RCC 7860 (cell line): ENCODE data around the gene HDGFL1.

Source experiments
- DNase-seq: peaks from one replicate; pipeline ENCODE4 v3.0.0-alpha.2; 2015; ENCODE audit warnings: low spot score
- FAIRE-seq: peaks from 2 replicates; lab custom pipeline; 2012; peaks lifted over from hg19 to GRCh38; lab: Jason Lieb, UNC

HDGFL1 gene

DNA sequence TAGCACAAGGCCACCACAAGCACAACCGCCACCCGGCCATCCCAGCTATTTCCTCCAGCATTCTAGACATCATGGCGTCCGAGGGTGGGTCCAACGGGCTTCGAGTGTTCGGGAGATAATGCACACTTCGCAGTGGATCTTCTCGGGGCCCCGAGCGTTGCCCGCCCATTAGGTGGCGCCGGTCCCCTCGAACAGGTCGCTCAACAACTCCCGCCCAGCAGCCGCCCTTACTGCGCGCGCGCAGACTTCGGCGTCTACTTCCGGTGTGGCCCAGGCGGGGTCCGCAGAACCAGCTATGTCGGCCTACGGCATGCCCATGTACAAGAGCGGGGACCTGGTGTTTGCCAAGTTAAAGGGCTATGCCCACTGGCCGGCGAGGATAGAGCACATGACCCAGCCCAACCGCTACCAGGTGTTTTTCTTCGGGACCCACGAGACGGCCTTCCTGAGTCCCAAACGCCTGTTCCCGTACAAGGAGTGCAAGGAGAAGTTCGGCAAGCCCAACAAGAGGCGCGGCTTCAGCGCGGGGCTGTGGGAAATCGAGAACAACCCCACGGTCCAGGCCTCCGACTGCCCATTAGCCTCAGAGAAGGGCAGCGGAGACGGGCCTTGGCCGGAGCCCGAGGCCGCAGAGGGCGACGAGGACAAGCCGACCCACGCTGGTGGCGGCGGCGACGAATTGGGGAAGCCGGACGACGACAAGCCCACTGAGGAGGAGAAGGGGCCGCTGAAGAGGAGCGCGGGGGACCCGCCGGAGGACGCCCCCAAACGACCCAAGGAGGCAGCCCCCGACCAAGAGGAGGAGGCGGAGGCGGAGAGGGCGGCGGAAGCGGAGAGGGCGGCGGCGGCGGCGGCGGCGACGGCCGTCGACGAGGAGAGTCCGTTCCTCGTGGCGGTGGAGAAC is at the start of gene HDGFL1:
Gene HDGFL1, plus strand, starts transcription at position 286 of the 904 bp plus-strand sequence. Its CDS starts 10 bp downstream, at position 296.
- DNase-seq (no peak), FAIRE-seq (no peak)

DNA sequence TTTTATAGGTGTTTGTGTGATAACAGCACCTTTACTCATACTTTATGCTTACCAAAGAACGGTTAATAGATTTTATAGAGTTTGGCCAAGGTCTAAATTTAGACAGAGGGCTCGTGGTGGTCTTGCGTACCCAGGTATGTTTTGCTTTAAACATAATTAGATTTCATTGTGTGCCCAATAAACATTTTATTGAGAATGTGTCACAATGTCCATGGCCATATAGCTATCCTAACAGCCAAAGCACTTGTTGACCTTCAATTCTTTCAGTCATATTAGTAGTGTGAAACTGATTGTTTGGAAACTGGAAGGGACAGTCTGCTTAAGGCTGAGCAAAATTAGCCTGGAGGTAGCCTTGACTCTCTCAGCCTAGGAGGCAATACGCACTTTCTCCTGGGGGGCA is 48.3 kb upstream of the HDGFL1 start:
- DNase-seq: no peak
- FAIRE-seq: no peak

DNA sequence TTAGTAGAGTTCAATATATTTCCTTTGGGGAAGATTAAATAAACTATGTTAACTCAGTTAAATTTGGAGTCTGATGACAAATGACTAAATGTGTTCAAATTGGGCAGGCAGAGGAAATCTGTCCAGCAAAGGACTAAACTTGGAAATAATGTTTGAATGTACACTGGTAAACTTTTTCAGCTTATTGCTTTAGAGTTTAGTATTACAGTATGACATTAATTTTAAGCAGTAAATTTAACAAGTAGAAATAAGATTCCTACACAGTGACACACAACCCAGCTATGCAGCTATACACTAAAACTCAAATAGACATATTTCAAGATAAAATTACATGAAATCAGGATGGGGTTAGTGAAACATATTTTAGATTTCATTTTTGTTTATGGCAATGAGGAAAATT is 42.6 kb upstream of the HDGFL1 start:
- no peak for FAIRE-seq
- DNase-seq: no peak

DNA sequence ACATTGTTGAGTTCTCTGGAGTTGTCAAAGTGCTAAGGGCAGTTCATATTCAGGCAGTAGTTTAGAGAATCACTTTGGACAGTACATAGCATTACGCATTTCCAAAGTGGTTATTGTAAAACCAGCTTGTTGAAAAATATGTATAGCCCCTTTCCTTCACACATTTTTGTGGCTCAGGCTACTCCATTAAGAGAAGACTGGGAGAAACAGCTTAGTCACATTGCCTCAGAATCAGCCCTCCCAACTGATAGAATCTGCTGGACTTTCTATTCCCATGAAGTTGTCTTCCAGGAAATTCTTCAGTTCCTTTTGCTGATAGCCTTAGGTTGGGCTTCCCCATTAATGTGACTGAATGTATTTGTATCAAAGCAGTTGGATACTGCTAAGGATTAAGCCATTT is 39.5 kb upstream of the HDGFL1 start:
- DNase-seq (no peak), FAIRE-seq (no peak)

DNA sequence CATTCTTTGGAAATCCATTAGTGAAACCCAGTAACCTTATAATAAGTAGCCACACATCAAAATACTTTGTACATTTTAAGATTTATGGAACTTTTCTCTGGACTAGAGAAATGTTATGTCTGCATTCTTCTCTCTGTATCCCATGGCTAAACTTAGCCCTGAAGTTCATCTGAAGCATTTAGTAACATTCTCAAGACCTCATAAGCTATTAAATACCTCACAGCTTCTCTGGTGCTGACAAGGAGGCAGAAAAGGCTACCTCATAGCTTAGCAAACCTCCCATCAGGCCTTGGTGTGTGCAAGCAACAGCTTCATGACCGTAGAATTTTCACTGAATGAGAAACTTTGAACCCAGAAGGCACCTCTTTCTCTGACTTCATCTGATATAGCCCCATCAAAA is 38.9 kb upstream of the HDGFL1 start:
- DNase-seq (no peak), FAIRE-seq (no peak)

DNA sequence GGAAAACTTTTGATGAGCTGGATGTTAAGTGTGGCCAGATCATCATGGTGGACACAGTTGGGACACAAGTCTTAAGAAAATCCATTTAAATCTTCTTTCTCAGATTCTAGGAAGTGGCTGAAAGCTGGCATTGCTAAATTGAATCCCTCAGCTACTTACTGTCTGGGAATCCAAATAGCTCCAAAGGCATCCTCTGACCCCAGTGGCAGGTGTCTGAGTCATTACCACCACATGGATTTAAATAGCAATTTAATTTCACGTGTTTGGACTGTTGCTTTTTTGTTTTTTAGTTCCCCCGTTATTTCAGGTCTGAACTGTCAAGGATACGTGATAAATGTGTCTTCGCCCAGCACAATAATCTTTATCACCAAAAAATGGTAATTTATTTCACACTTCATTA is 33.2 kb upstream of the HDGFL1 start:
- FAIRE-seq: no peak
- no peak for DNase-seq

DNA sequence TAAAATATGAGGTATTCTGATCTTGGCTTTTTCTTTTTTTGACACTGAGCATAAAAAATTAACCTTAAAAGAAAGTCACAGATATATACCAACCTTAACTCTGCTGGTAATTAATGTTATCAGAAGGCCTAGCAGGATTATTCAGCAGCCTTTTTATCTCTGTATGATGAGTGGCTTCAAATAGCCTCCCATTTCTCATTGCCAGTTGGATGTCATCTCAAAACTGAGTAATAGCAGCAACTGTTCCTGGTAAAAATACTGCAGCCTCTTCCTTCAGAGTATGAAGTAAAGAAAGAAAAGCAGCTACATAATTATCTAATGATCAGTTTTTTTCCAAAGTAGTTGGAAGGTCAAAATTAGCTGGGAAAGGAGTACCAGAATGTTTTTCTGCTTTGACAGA is 24.9 kb upstream of the HDGFL1 start:
- FAIRE-seq (no peak), DNase-seq (no peak)

DNA sequence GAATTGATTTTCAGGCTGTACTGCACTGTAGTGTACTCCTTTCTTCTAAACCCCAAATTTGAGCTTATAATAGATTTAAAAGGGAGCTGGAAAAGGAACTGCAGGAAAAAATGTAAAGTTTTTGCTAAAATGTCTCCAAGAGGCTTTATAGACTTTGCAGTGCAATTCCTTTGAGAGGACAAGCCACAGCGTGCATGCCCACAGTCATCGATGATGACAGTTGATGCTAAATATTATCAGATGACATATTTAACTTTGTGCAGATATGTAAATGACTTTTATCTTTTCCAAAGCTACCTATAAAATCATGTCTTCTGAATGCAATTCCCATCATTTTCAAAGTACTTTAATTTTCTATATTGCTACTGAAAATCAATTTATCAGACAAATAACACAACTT is 24.3 kb upstream of the HDGFL1 start:
- FAIRE-seq (no peak), DNase-seq (no peak)

DNA sequence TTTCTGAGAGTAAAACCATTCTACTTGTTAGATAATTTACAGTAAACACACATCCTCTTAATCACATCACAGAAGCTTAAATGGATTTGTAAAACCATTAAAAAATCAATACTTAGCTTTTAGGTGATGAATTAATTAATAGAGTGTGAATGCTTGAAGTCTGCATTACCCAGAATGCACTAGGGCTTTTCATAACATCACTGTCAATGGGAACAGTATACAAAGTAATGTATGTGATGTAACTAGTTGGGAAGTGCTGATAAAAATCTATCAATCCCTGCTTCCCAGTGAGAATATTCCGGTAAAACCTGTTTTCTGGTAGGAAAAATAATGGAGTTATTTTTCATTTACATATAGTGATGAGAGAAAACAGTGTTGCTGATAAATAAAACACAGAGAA is 23.1 kb upstream of the HDGFL1 start:
- DNase-seq (no peak), FAIRE-seq (no peak)

DNA sequence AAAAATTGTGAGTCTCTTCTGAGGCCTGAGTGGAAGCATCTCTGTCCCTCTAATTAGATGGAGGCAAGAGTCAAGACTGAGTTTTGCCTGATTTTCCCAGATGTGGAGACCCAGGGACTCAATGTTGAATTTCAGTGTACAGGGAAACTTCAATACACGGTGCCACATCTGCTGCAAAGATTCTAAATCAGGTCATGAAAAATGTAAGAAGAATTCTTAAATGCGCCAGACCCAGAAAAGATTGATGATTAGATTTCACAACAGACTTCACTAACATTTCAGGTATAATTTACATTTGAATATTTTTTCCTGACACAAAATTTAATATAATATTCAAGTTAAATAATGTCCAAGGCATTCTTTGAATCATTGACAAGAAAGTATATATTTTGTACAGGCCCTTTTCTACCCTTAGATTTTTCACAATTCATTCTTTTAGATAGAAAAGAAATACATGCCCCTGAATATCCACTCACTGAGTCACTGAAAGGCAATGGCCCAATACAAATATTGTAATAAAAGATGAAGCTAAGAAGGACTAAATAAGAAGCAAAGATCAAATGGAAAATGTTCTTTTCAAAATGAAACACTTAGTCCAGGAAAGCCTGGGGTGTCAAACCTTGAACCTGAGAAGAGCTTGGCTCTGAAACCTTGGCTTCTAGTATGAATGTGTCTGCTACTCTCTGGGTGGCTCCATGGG is 18.2 kb upstream of the HDGFL1 start:
- DNase-seq: no peak
- FAIRE-seq: no peak

DNA sequence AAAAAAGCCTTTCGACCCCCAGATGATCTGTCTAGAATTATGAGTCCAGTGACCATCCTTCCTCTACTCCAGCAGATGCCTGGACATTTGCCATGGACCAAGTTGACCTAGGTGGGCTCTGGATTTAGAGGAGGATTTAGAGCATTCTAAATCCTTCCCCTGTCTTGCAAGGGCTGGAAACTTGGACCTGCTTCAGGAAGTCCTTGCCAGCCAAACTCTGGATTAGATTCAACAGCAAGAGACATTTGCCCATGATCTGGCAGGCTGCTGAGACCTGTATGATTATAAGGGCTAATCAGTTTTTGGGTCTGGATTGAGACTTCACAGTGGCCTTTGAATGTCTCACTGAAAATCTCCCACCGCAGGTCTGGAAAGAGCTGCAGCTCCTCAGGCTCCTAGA is 13.1 kb upstream of the HDGFL1 start:
- DNase-seq: no peak

DNA sequence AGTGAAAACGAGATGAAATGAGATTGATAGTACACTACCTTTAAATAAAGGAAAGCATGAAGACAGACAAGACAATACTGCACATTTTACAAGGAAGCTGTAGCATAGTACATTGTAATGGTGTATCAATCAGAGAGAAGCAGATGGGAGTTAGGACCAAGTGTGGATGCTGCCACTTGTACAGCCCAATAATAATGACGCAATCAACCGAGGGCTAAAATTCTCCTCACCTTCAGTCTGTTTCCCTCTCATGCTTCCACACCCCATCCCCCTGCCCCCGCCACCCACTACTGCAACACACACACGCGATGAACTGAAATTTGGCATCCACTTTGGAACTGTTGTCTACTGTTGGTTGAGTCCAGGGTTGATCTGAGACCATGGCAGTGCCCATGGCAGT is 12.4 kb upstream of the HDGFL1 start:
- FAIRE-seq (no peak), DNase-seq (no peak)

More for the DNA sequence above, 13.1 kb upstream of the HDGFL1 start:
- FAIRE-seq: no peak

DNA sequence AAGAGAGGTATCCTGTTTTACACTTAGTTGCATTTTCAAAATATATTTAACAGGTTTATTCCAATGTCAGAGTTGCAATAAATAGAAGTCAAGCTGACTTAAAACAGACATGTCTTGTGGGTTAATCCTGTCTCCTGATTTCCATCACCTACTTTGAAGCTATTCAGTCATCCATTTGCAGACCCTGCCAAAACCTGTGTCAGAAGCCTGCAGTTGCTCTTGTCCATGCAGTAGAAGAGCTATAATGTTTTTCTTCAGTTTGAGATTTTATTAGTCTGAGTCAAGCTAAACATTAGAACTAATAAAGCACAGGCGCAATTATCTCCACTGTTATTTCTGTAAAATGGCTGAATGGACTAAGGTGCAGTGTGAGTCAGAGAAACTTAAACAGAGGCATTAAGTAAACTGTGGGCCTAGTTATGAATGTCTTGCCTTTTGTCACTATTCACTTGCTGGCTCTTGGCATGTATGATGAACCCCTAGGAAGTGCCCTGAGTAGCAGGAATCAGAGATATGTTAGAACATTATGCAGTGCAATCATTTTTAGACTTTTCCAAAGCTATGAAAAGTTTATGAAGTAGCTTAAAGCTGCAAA is 11.0 kb upstream of the HDGFL1 start:
- FAIRE-seq: no peak
- no peak for DNase-seq

DNA sequence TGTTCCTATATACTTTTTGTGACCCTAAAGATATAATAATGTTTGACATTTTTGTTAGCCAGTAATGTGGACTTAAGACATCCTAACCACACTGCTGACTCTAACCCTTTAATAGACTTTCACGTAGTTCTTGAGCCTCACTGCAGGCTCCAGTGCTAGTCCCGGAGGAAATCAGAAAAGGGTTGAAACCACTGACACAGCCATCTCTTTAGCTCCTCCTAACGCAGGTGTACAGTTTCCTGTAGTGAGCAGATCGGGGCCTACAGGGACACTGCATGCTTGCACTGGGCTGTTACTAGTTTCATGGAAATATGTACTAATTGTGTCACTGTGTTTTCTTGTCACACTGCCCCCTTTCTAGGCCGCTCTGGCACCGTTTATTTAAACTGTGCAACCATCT is 512 bp upstream of the HDGFL1 start:
- no peak for FAIRE-seq
- DNase-seq: no peak

DNA sequence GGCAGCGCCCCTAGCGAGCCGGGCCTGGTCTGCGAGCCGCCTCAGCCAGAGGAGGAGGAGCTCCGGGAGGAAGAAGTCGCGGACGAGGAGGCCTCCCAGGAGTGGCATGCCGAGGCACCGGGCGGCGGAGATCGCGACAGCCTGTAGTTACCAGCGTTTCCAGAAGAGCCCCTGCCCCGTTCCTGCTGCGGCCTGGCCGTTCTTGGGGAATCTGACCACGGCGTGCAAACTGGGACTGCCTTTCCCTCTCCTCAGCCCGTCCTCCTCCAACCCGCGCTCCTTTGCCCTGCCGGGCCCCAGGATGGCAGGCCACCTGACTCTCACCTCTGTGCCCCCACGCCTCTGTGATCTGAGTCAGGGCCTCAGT is 802 bp downstream of the HDGFL1 start:
- no peak for DNase-seq
- FAIRE-seq: no peak

DNA sequence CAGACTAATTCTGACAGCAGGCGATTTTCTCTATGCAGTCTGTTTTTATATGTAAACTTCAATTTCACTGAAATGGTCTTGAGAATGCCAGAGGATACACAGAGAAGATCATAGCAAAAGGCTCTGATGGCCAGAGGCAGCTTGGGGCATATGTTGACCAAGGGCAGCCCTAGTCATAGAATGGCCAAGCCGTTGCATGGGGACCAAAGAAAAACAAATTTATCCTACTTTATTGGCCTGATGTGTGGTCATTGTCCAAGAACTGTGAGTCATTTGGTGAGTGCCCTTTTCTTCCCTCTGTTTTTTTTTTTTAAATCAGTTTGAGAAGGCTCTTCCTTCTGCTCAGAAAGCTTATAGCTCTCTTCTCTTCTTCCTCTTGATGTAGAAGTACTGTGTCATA is 5.8 kb downstream of the HDGFL1 start:
- FAIRE-seq (no peak), DNase-seq (peak; percentile 20)

DNA sequence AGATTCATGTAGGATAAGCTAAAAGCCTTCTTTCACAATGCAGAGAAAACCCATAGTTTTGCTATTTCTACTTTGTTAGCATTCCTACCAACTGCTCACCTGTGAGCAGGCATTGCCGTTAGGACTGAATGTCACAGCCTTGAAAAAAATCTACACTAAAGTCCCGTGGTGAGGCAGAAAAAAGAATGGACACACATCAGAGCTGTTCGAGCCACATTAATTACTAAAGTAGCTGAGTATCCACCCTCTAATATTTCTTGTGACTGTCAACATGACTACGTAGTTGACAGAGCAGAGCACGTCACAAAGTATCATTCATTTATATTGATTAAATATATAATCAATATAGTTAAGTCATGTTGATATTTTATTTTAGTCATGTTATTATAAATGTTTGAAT is 10.1 kb downstream of the HDGFL1 start:
- FAIRE-seq: no peak
- DNase-seq: no peak

DNA sequence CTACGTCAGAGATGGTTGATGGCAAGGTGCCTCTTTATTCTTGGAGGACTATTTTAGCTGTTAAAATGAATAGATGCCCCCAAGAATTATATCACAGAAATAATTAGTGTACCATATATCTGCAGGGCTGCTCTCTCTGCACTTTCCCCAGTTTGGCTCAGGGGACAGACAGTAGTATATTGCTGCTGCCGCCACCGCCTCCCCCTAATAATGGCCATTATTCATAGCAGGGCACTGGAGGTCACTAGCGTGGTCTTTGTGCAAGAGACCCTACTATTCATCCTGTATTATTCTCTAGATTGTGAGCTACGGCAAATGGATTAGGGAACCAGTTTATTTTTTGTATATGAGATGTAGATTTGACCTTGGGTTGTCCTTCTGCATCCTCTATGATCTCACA is 11.0 kb downstream of the HDGFL1 start:
- no peak for DNase-seq
- FAIRE-seq: no peak

DNA sequence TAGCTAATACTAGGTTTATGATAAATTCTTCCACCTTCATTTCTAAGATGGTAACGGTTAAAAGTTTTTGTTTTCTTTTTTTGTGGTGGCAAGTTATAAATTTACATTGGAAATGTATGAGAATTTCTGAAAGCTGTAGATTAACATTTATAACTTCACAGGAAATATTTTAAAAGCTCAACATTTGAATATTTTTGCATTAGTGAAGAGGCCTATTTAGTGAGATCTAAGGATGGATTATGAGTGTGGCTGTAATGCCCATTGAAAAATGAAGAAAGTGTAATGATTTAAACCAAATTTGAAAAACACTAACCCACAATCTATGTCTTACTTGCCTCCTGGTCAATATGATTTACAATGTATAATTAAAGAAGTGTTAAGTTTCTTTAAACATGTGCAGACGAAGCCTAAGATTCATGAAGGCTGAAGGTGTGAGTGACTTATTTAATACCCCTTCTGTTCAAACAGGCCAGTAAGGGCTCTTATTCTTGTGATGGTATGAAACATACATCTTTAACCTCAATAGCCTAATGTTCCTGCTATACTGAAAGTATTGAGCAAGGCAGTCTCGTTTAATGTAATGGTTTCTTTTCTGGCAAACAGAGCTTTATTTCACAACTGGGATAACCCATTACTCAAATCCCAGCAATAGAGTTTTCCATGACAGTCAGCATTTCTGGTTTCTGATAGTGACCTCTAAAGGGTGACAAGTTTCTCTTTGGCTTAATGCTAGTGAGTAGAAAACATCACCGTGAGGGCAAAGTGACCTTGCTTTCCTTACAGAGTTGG is 13.2 kb downstream of the HDGFL1 start:
- DNase-seq (no peak), FAIRE-seq (no peak)

DNA sequence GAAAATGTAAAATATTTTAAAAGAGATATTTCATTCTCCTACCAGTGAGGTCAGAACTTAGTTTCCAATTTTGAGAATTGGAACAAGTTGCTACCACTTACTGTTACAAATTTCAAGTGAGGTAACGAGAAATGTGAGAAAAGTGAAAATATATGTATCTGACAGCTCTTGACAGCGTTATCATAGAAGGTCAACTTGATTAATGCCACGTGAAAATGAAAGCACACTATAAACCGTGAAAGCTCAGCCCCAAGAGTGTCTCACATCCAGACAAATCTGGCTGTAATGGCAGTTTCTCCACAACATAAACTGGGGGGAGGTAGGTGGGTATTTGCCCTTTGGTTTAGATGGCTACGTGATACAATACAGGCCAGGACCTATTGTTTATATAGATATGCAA is 13.9 kb downstream of the HDGFL1 start:
- FAIRE-seq (no peak), DNase-seq (no peak)

DNA sequence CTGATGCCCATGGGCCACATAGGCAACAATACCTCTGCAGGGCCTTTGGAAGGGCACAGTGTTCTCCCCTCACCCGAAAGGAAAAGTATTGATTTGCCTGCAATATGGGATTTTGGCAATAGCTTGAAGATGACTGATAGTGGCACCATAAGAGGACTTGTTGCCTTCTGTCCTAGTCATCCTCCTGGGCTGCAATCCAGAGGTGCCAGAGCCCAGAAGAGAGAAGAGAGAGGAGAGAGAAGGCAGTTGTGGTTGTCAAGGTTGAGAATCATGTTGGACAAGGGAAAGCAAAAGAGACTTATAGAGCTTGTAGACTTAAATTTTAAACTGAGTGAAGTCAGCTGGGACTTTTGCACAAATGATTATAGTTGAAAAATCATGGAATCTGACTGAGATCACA is 14.6 kb downstream of the HDGFL1 start:
- DNase-seq (no peak), FAIRE-seq (no peak)
